ENCODE results near the gene MGAT5.

The MGAT5 gene

GRCh38 chr2:134230885-134231284, 23.0 kb upstream of the MGAT5 start:
- Histone ChIP-seq H3K4me1 (ENCODE audit: control insufficient read depth in 1 of 2, insufficient read depth in 2 of 2, low read length in 2 of 2) (peaks cover 31 to 38% of the 10 kb centered on the region in 2 donors), H3K9ac (ENCODE audit: low read depth in 1 of 2, low read length in 2 of 2) (no peak overlapping the region), H3K27ac (ENCODE audit: low read depth, low read length) (no peak overlapping the region), H3K36me3 (ENCODE audit: control insufficient read depth in 1 of 2, insufficient read depth in 2 of 2, low read length in 2 of 2) (no peaks in the 10 kb centered on the region), H3K27me3 (ENCODE audit: control insufficient read depth in 1 of 2, insufficient read depth in 2 of 2, low read length in 2 of 2) (no peaks in the 10 kb centered on the region), H3K9me3 (ENCODE audit: control insufficient read depth in 1 of 2, low read length in 2 of 2) (peaks cover 0 to 4% of the 10 kb centered on the region in 2 donors), H3K4me3 (ENCODE audit: low read depth in 1 of 2, low read length in 2 of 2) (no peak overlapping the region)

- H3K4me3 ChIP-seq (ENCODE audit: low read depth in 1 of 2, low read length in 2 of 2) = no peak overlapping the region
- H3K9ac ChIP-seq (ENCODE audit: low read depth in 1 of 2, low read length in 2 of 2) = no peak overlapping the region
- peaks cover 0 to 4% of the 10 kb centered on the region in 2 donors for H3K9me3 ChIP-seq (ENCODE audit: control insufficient read depth in 1 of 2, low read length in 2 of 2)
- peaks cover 31 to 38% of the 10 kb centered on the region in 2 donors for H3K4me1 ChIP-seq (ENCODE audit: control insufficient read depth in 1 of 2, insufficient read depth in 2 of 2, low read length in 2 of 2)
- H3K27me3 ChIP-seq (ENCODE audit: control insufficient read depth in 1 of 2, insufficient read depth in 2 of 2, low read length in 2 of 2) = no peaks in the 10 kb centered on the region
- no peak overlapping the region for H3K27ac ChIP-seq (ENCODE audit: low read depth, low read length)
- H3K36me3 ChIP-seq (ENCODE audit: control insufficient read depth in 1 of 2, insufficient read depth in 2 of 2, low read length in 2 of 2) = no peaks in the 10 kb centered on the region
Measured at GRCh38 chr2:134231301-134231964, 22.4 kb upstream of the MGAT5 start.

- H3K4me1 ChIP-seq (ENCODE audit: control insufficient read depth in 1 of 2, insufficient read depth in 2 of 2, low read length in 2 of 2) = peaks cover 31 to 38% of the 10 kb centered on the region in 2 donors
- no peak overlapping the region for H3K9ac ChIP-seq (ENCODE audit: low read depth in 1 of 2, low read length in 2 of 2)
- H3K27ac ChIP-seq (ENCODE audit: low read depth, low read length) = no peak overlapping the region
- no peaks in the 10 kb centered on the region for H3K27me3 ChIP-seq (ENCODE audit: control insufficient read depth in 1 of 2, insufficient read depth in 2 of 2, low read length in 2 of 2)
- H3K36me3 ChIP-seq (ENCODE audit: control insufficient read depth in 1 of 2, insufficient read depth in 2 of 2, low read length in 2 of 2) = no peaks in the 10 kb centered on the region
- peaks cover 0 to 4% of the 10 kb centered on the region in 2 donors for H3K9me3 ChIP-seq (ENCODE audit: control insufficient read depth in 1 of 2, low read length in 2 of 2)
- H3K4me3 ChIP-seq (ENCODE audit: low read depth in 1 of 2, low read length in 2 of 2) = no peak overlapping the region
Measured at GRCh38 chr2:134231965-134232340, 21.9 kb upstream of the MGAT5 start.

- Histone ChIP-seq H3K36me3 (ENCODE audit: control insufficient read depth in 1 of 2, insufficient read depth in 2 of 2, low read length in 2 of 2) (no peaks in the 10 kb centered on the region), H3K4me1 (ENCODE audit: control insufficient read depth in 1 of 2, insufficient read depth in 2 of 2, low read length in 2 of 2) (peaks cover 31 to 38% of the 10 kb centered on the region in 2 donors), H3K9me3 (ENCODE audit: control insufficient read depth in 1 of 2, low read length in 2 of 2) (peaks cover 0 to 4% of the 10 kb centered on the region in 2 donors), H3K27me3 (ENCODE audit: control insufficient read depth in 1 of 2, insufficient read depth in 2 of 2, low read length in 2 of 2) (no peaks in the 10 kb centered on the region), H3K27ac (ENCODE audit: low read depth, low read length) (no peak overlapping the region), H3K9ac (ENCODE audit: low read depth in 1 of 2, low read length in 2 of 2) (no peak overlapping the region), H3K4me3 (ENCODE audit: low read depth in 1 of 2, low read length in 2 of 2) (no peak overlapping the region)
Measured at GRCh38 chr2:134232461-134232860, 21.4 kb upstream of the MGAT5 start.

- Histone ChIP-seq H3K4me3 (ENCODE audit: low read depth in 1 of 2, low read length in 2 of 2) (no peak overlapping the region), H3K4me1 (ENCODE audit: control insufficient read depth in 1 of 2, insufficient read depth in 2 of 2, low read length in 2 of 2) (peaks cover 31 to 38% of the 10 kb centered on the region in 2 donors), H3K9me3 (ENCODE audit: control insufficient read depth in 1 of 2, low read length in 2 of 2) (peaks cover 0 to 4% of the 10 kb centered on the region in 2 donors), H3K27ac (ENCODE audit: low read depth, low read length) (no peak overlapping the region), H3K9ac (ENCODE audit: low read depth in 1 of 2, low read length in 2 of 2) (no peak overlapping the region), H3K27me3 (ENCODE audit: control insufficient read depth in 1 of 2, insufficient read depth in 2 of 2, low read length in 2 of 2) (no peaks in the 10 kb centered on the region), H3K36me3 (ENCODE audit: control insufficient read depth in 1 of 2, insufficient read depth in 2 of 2, low read length in 2 of 2) (no peaks in the 10 kb centered on the region)
Measured at GRCh38 chr2:134232868-134233727, 20.8 kb upstream of the MGAT5 start.

GRCh38 chr2:134233728-134234136, 20.1 kb upstream of the MGAT5 start:
- H3K27me3 ChIP-seq (ENCODE audit: control insufficient read depth in 1 of 2, insufficient read depth in 2 of 2, low read length in 2 of 2) = no peaks in the 10 kb centered on the region
- H3K9ac ChIP-seq (ENCODE audit: low read depth in 1 of 2, low read length in 2 of 2) = no peak overlapping the region
- no peak overlapping the region for H3K4me3 ChIP-seq (ENCODE audit: low read depth in 1 of 2, low read length in 2 of 2)
- H3K36me3 ChIP-seq (ENCODE audit: control insufficient read depth in 1 of 2, insufficient read depth in 2 of 2, low read length in 2 of 2) = no peaks in the 10 kb centered on the region
- H3K9me3 ChIP-seq (ENCODE audit: control insufficient read depth in 1 of 2, low read length in 2 of 2) = no peaks in the 10 kb centered on the region
- H3K4me1 ChIP-seq (ENCODE audit: control insufficient read depth in 1 of 2, insufficient read depth in 2 of 2, low read length in 2 of 2) = peaks cover 31 to 38% of the 10 kb centered on the region in 2 donors
- H3K27ac ChIP-seq (ENCODE audit: low read depth, low read length) = no peak overlapping the region

GRCh38 chr2:134234535-134234934, 19.3 kb upstream of the MGAT5 start:
- Histone ChIP-seq H3K9me3 (ENCODE audit: control insufficient read depth in 1 of 2, low read length in 2 of 2) (no peaks in the 10 kb centered on the region), H3K4me1 (ENCODE audit: control insufficient read depth in 1 of 2, insufficient read depth in 2 of 2, low read length in 2 of 2) (peaks cover 31 to 38% of the 10 kb centered on the region in 2 donors), H3K9ac (ENCODE audit: low read depth in 1 of 2, low read length in 2 of 2) (no peak overlapping the region), H3K27me3 (ENCODE audit: control insufficient read depth in 1 of 2, insufficient read depth in 2 of 2, low read length in 2 of 2) (no peaks in the 10 kb centered on the region), H3K27ac (ENCODE audit: low read depth, low read length) (peak overlapping the region; percentile 22), H3K36me3 (ENCODE audit: control insufficient read depth in 1 of 2, insufficient read depth in 2 of 2, low read length in 2 of 2) (no peaks in the 10 kb centered on the region), H3K4me3 (ENCODE audit: low read depth in 1 of 2, low read length in 2 of 2) (no peak overlapping the region)

- Histone ChIP-seq H3K4me1 (ENCODE audit: control insufficient read depth in 1 of 2, insufficient read depth in 2 of 2, low read length in 2 of 2) (peaks cover 31 to 38% of the 10 kb centered on the region in 2 donors), H3K27ac (ENCODE audit: low read depth, low read length) (no peak overlapping the region), H3K9ac (ENCODE audit: low read depth in 1 of 2, low read length in 2 of 2) (no peak overlapping the region), H3K4me3 (ENCODE audit: low read depth in 1 of 2, low read length in 2 of 2) (no peak overlapping the region), H3K9me3 (ENCODE audit: control insufficient read depth in 1 of 2, low read length in 2 of 2) (no peaks in the 10 kb centered on the region), H3K36me3 (ENCODE audit: control insufficient read depth in 1 of 2, insufficient read depth in 2 of 2, low read length in 2 of 2) (no peaks in the 10 kb centered on the region), H3K27me3 (ENCODE audit: control insufficient read depth in 1 of 2, insufficient read depth in 2 of 2, low read length in 2 of 2) (no peaks in the 10 kb centered on the region)
Measured at GRCh38 chr2:134235510-134236144, 18.2 kb upstream of the MGAT5 start.

GRCh38 chr2:134238371-134238770, 15.5 kb upstream of the MGAT5 start:
- Histone ChIP-seq H3K27ac (ENCODE audit: low read depth, low read length) (no peak overlapping the region), H3K27me3 (ENCODE audit: control insufficient read depth in 1 of 2, insufficient read depth in 2 of 2, low read length in 2 of 2) (no peaks in the 10 kb centered on the region), H3K9me3 (ENCODE audit: control insufficient read depth in 1 of 2, low read length in 2 of 2) (no peaks in the 10 kb centered on the region), H3K4me1 (ENCODE audit: control insufficient read depth in 1 of 2, insufficient read depth in 2 of 2, low read length in 2 of 2) (peaks cover 36 to 42% of the 10 kb centered on the region in 2 donors), H3K36me3 (ENCODE audit: control insufficient read depth in 1 of 2, insufficient read depth in 2 of 2, low read length in 2 of 2) (no peaks in the 10 kb centered on the region), H3K9ac (ENCODE audit: low read depth in 1 of 2, low read length in 2 of 2) (no peak overlapping the region), H3K4me3 (ENCODE audit: low read depth in 1 of 2, low read length in 2 of 2) (no peak overlapping the region)

GRCh38 chr2:134240061-134240460, 13.8 kb upstream of the MGAT5 start:
- Histone ChIP-seq H3K4me1 (ENCODE audit: control insufficient read depth in 1 of 2, insufficient read depth in 2 of 2, low read length in 2 of 2) (peaks cover 33 to 38% of the 10 kb centered on the region in 2 donors), H3K9ac (ENCODE audit: low read depth in 1 of 2, low read length in 2 of 2) (no peak overlapping the region), H3K27ac (ENCODE audit: low read depth, low read length) (no peak overlapping the region), H3K4me3 (ENCODE audit: low read depth in 1 of 2, low read length in 2 of 2) (no peak overlapping the region), H3K36me3 (ENCODE audit: control insufficient read depth in 1 of 2, insufficient read depth in 2 of 2, low read length in 2 of 2) (no peaks in the 10 kb centered on the region), H3K27me3 (ENCODE audit: control insufficient read depth in 1 of 2, insufficient read depth in 2 of 2, low read length in 2 of 2) (no peaks in the 10 kb centered on the region), H3K9me3 (ENCODE audit: control insufficient read depth in 1 of 2, low read length in 2 of 2) (no peaks in the 10 kb centered on the region)

Data from duodenal mucosa (tissue), 2 donors.